Pancreas (tissue), 10 donors: Measurements from ENCODE around the gene FLACC1. TPM values are rescaled to one million over a fixed set of nuclear protein-coding genes. Genes with fewer than 3 reads are reported as not detected.

ENCODE experiments used
- ATAC-seq, 4 donors: fragments of 200-7000 bp; cut with Tn5 transposase; one replicate each; pipeline versions ENCODE4 v1.8.0 to v1.9.1; 2020; ENCODE audit warnings: mild to moderate bottlenecking in 4 of 4, moderate library complexity in 4 of 4
- DNase-seq, 6 donors: peaks; one replicate each; pipeline ENCODE4 v3.0.0-alpha.2; 2020
- FAIRE-seq: peaks from 2 replicates; lab custom pipeline; 2012; peaks lifted over from hg19 to GRCh38; lab: Jason Lieb, UNC
- H3K27ac ChIP-seq, 4 donors: fragments of 200-600 bp; sonication (generic); 1 replicate in 3 of 4; 2 replicates in 1 of 4; pipeline versions ENCODE4 v1.5.0 to v1.8.0; 2020
- H3K27me3 ChIP-seq, 4 donors: fragments of 200-600 bp; one replicate each; pipeline ENCODE4 v1.8.0; 2021
- H3K36me3 ChIP-seq, 3 donors: fragments of 200-600 bp; sonication (generic) in 1 of 3; one replicate each; pipeline versions ENCODE4 v1.5.0 to v1.8.0; 2020 to 2021
- H3K4me1 ChIP-seq, 3 donors: fragments of 200-600 bp; one replicate each; pipeline ENCODE4 v1.8.0; 2021
- H3K4me3 ChIP-seq, 4 donors: fragments of 200-600 bp; sonication (generic) in 2 of 4; one replicate each; pipeline versions ENCODE4 v1.5.0 to v1.8.0; 2020 to 2021
- H3K9me3 ChIP-seq, 4 donors: fragments of 200-600 bp; one replicate each; pipeline ENCODE4 v1.8.0; 2021
- WGBS, 2 donors: extraction: QIAGEN DNeasy Blood & Tissue Kit; methylation state at CpG; one replicate each; pipeline ENCODE4 v1.1.7; 2013; 5-methylcytosine and 5-hydroxymethylcytosine counted together
- intact Hi-C, 3 donors: fragments of 100-400 bp; cut with DNase I; formaldehyde crosslinking; loops; one replicate each; pipeline versions ENCODE4 v1.11.1 to v1.14.2; 2022
- polyA plus RNA-seq, 2 donors: library from polyadenylated mRNA; stranded (reverse); fragments of 200-250 nt; gene quantifications; one replicate each; pipeline ENCODE4 v1.2.3, GENCODE V29; 2013
- total RNA-seq, 6 donors: library from RNA; stranded (reverse); fragmentation: NEBNext Ultra II Directional in 4 of 6; extraction: Animal tissue kit (Norgen Biotek cat#: 25700) in 4 of 6; gene quantifications; one replicate each; pipeline versions ENCODE4 v1.2.1 to v1.2.4, GENCODE V29; 2021 to 2023
- TF ChIP-seq, protein P1 (sequence below), 4 donors: fragments of 200-600 bp; sonication (generic) in 3 of 4; IDR thresholded peaks; one replicate each; pipeline versions ENCODE4 v1.5.0 to v1.8.0; 2021; ENCODE audit warnings: antibody characterized with exemption in 4 of 4
- donor health status: healthy with polysubstance abuse.
- donor health status: DM: no; HTN: no; CAD: no; lungs with moderate emphysema.
- donor health status: DM: no; HTN: no; CAD: no.
- donor health status: control.
- donor health status: control.
- donor health status: Bipolar disorder and iron deficiency.
- donor health status: DM: yes; HTN: yes; CAD: no.
- donor health status: DM: no; HTN: no; CAD: no.
- donor health status: DM: no; HTN: no; CAD: no.
- donor health status: DM: yes; HTN: yes; CAD: no.

FLACC1 gene
- total and polyA plus RNA-seq, 8 donors: 0.28 to 1.2 (median 0.53) TPM

- TF ChIP-seq, protein P1, sequence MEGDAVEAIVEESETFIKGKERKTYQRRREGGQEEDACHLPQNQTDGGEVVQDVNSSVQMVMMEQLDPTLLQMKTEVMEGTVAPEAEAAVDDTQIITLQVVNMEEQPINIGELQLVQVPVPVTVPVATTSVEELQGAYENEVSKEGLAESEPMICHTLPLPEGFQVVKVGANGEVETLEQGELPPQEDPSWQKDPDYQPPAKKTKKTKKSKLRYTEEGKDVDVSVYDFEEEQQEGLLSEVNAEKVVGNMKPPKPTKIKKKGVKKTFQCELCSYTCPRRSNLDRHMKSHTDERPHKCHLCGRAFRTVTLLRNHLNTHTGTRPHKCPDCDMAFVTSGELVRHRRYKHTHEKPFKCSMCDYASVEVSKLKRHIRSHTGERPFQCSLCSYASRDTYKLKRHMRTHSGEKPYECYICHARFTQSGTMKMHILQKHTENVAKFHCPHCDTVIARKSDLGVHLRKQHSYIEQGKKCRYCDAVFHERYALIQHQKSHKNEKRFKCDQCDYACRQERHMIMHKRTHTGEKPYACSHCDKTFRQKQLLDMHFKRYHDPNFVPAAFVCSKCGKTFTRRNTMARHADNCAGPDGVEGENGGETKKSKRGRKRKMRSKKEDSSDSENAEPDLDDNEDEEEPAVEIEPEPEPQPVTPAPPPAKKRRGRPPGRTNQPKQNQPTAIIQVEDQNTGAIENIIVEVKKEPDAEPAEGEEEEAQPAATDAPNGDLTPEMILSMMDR (IDR thresholded peaks at IDR 0.05): no peak
- H3K4me3 ChIP-seq: no peak overlapping the region
- 71 to 80% methylated on average over 6 of the region's 6 CpGs for WGBS, 2 donors
Measured at GRCh38 chr2:201262718-201263117, 94.4 kb downstream of the FLACC1 start.

DNA sequence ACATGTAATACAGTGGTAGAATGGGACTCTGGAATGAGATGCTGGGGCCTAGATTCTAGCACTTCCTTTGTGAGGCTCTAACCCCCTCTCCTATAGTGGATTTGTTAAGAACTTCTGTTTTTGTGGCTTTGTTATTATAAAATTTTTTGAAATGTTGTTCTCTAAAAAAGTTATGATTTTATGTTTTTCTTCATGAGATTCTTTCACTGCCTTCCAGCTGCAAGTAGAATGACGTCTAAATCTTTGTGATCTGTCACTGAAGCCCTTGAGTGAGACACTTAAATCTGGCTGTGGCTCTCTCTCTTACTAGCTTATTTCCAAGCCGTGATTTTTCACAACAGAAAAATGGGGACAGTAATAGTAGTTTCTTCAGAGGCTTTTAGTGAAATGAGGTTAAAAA is 95.2 kb downstream of the FLACC1 start:
- intact Hi-C loops: no loop called here
- ATAC-seq (no peak), FAIRE-seq (no peak), DNase-seq (no peak)
- H3K36me3 ChIP-seq: no peaks in the 10 kb centered on the region
- WGBS, 2 donors: 64 to 66% methylated on average over 2 of the region's 2 CpGs
- H3K4me3 ChIP-seq: peak overlapping the region in 1 of 4 donors; percentile 18
- no peaks in the 10 kb centered on the region for H3K9me3 ChIP-seq
- no peaks in the 10 kb centered on the region for H3K27me3 ChIP-seq
- no peak overlapping the region for H3K27ac ChIP-seq
- H3K4me1 ChIP-seq: peaks cover 0 to 4% (median 0%) of the 10 kb centered on the region in 3 donors
- TF ChIP-seq, protein P1 (IDR thresholded peaks at IDR 0.05): no peak

More at GRCh38 chr2:201262718-201263117, 94.4 kb downstream of the FLACC1 start:
- no peak overlapping the region for H3K27ac ChIP-seq
- intact Hi-C loops: no loop called here
- peaks cover 0 to 4% (median 0%) of the 10 kb centered on the region in 3 donors for H3K4me1 ChIP-seq
- H3K9me3 ChIP-seq: no peaks in the 10 kb centered on the region
- ATAC-seq (no peak), DNase-seq (no peak), FAIRE-seq (no peak)
- no peaks in the 10 kb centered on the region for H3K36me3 ChIP-seq
- no peaks in the 10 kb centered on the region for H3K27me3 ChIP-seq

DNA sequence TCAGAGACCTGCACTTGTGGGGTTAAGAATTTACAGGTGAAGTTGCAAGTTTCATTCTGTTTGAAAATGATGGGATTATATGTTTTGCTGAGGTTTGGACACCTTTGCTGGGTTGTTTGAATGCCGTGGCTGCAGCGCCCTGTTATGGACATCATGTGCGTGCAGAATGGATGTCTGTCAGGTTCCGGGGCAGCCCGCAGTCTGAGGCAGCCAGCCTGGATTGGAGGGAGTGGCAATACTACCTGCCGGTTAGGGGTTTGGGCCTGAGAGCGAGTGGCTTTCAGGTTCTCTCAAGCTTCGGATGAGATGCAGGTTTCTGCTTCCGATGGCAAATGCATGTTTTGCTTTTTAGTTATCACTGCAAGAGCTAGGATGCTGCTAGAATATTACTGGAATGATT is 95.7 kb downstream of the FLACC1 start:
- intact Hi-C loops: no loop called here
- no peak for DNase-seq
- no peaks in the 10 kb centered on the region for H3K27me3 ChIP-seq
- no peak overlapping the region for H3K27ac ChIP-seq
- TF ChIP-seq, protein P1 (IDR thresholded peaks at IDR 0.05): no peak
- peaks cover 0 to 4% (median 0%) of the 10 kb centered on the region in 3 donors for H3K4me1 ChIP-seq
- ATAC-seq: no peak
- H3K36me3 ChIP-seq: no peaks in the 10 kb centered on the region
- no peaks in the 10 kb centered on the region for H3K9me3 ChIP-seq
- FAIRE-seq: no peak
- 84 to 87% methylated on average over 9 of the region's 9 CpGs for WGBS, 2 donors
- peak overlapping the region in 1 of 4 donors; percentile 18 for H3K4me3 ChIP-seq

DNA sequence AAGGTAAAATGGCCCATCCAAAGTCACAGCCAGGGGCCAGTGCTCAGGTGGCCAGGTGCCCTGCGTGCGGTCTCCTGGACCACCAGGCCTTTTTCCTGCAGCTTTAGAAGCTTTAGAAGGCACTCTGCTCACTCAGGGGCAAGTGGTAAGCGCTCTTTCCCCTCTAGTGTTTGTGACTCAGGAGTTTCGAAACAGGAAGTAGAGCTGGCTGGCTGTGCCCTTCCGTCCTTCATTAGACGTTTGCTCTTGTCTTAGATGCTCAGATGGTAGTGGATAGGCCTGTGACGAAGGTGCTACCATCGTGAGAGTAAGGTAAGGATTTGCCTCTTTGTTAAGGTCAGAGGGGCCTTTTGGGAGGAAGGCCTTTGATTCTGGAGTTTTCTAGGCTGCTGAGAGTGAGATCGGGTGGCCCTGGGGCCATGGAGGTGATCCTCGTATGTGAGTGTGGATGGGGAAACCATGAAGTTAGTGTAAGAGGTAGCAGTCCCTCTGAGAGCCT is 96.8 kb downstream of the FLACC1 start, which contains the start of gene CASP8:
TSS of gene CASP8 (plus strand) at position 235 of the 499 bp plus-strand sequence. CDS start 5,951 bp downstream, outside the sequence.
- Histone ChIP-seq H3K27me3 (no peaks in the 10 kb centered on the region), H3K4me3 (peak within 1 kb of the TSS in 1 of 4 donors; percentile 18), H3K9me3 (no peaks in the 10 kb centered on the region), H3K4me1 (peaks cover 0 to 4% (median 0%) of the 10 kb centered on the region in 3 donors), H3K27ac (peak within 1 kb of the TSS in 1 of 4 donors; percentile 89), H3K36me3 (no peaks in the 10 kb centered on the region)
- intact Hi-C loops: no loop called here
- FAIRE-seq: no peak
- WGBS, 2 donors: 83 to 89% methylated on average over 10 of the region's 10 CpGs
- DNase-seq: no peak
- ATAC-seq: peak in 1 of 4 donors; percentile 7
- TF ChIP-seq, protein P1 (IDR thresholded peaks at IDR 0.05): no peak
